ENCODE measurements around the gene RALGPS1.

GRCh38 chr9:127079446-127080140, 165.0 kb downstream of the RALGPS1 start:
- no peak for TF ChIP-seq POLR2A (IDR thresholded peaks at IDR 0.05; ENCODE audit: extremely low read depth, insufficient read length)
- no peak for TF ChIP-seq MAX (IDR thresholded peaks at IDR 0.05; ENCODE audit: low read depth, low read length)
- no peak for TF ChIP-seq CTCF (IDR thresholded peaks at IDR 0.05; ENCODE audit: low read depth, low read length)
- TF ChIP-seq MYC (IDR thresholded peaks at IDR 0.05; ENCODE audit: low read depth, low read length) = no peak
